ENCODE results near the gene NTNG2. TPM values are rescaled to one million over a fixed set of nuclear protein-coding genes. Genes with fewer than 3 reads are reported as not detected.

The NTNG2 gene
- total and polyA plus RNA-seq, 10 of the 15 experiments (the other 5 are each of a cell fraction or from before 2014, with no cell fraction given) = 0.37 to 0.79 (median 0.45) TPM; not detected in 6

- ChIA-PET POLR2A (no interaction called here), SMC1A (ENCODE audit: uncharacterized antibody, unreplicated experiment) (interaction anchor here (1.1 kb wide), 1 partner anchor 467 kb away, joined by 3 read pairs; no protein-coding TSS in a partner anchor), RAD21 (ENCODE audit: unreplicated experiment) (no interaction called here), CTCF (interaction anchor here (1.1 kb wide), 1 partner anchor 537 kb away, joined by 3 read pairs; no protein-coding TSS in a partner anchor)
- no peaks in the 10 kb centered on the region for H4K20me1 ChIP-seq (ENCODE audit: control insufficient read depth, insufficient read depth)
- intact Hi-C loops (cut with micrococcal nuclease; ENCODE audit: unreplicated experiment) (no loop called here), in situ Hi-C loops (cut with MboI) (loop anchor here (25.0 kb wide), 1 partner anchor 645 kb away; no protein-coding TSS in a partner anchor)
- FAIRE-seq (no peak), ATAC-seq (no peak), DNase-seq (ENCODE audit: low read depth, low spot score) (no peak)
- no peak overlapping the region for H3K9ac ChIP-seq (ENCODE audit: control insufficient read depth, insufficient read depth, low read length)
- no peak overlapping the region for H3K4me3 ChIP-seq
- H3K79me2 ChIP-seq (ENCODE audit: control insufficient read depth, insufficient read depth, low read length) = no peaks in the 10 kb centered on the region
- H3K27ac ChIP-seq (ENCODE audit: control insufficient read depth, insufficient read depth) = no peak overlapping the region
- H3K9me3 ChIP-seq (replicated peaks; ENCODE audit: control insufficient read depth, insufficient read depth, low read length) = no peaks in the 10 kb centered on the region
- no TSS peak for BruUV-seq (replicated peaks)
- no peaks in the 10 kb centered on the region for H3K4me1 ChIP-seq (ENCODE audit: control insufficient read depth, insufficient read depth, low read length)
- no peak overlapping the region for H2AFZ ChIP-seq (ENCODE audit: control insufficient read depth, low read depth, low read length)
- H3K27me3 ChIP-seq (replicated peaks in 1 of 2; ENCODE audit: control insufficient read depth in 2 of 2, insufficient read depth in 2 of 2, low read length in 1 of 2) = no peaks in the 10 kb centered on the region
- no peaks in the 10 kb centered on the region for H3K36me3 ChIP-seq (ENCODE audit: control insufficient read depth in 2 of 2, insufficient read depth in 2 of 2, low read length in 1 of 2)
- H3K4me2 ChIP-seq (ENCODE audit: control insufficient read depth, insufficient read depth) = no peak overlapping the region
- WGBS (ENCODE audit: insufficient coverage, insufficient replicate concordance, low lambda C conversion rate, missing lambda C conversion rate) = 7% methylated on average over 3 of the region's 3 CpGs
- TF ChIP-seq E4F1 (IDR thresholded peaks at IDR 0.05; ENCODE audit: borderline replicate concordance, partially characterized antibody) = no peak
- no peak for TF ChIP-seq YY1 (IDR thresholded peaks at IDR 0.05; ENCODE audit: low read depth, low read length)
- no peak for TF ChIP-seq ATF7 (IDR thresholded peaks at IDR 0.05; ENCODE audit: low read depth)
- TF ChIP-seq JUNB (IDR thresholded peaks at IDR 0.05) = no peak
- no peak for TF ChIP-seq MXI1 (IDR thresholded peaks at IDR 0.05; ENCODE audit: low read depth, low read length)
- TF ChIP-seq ZNF687 (IDR thresholded peaks at IDR 0.05) = no peak
- TF ChIP-seq FOXM1 (IDR thresholded peaks at IDR 0.05; ENCODE audit: low read depth, low read length) = no peak
- no peak for TF ChIP-seq PBX3 (IDR thresholded peaks at IDR 0.05; ENCODE audit: insufficient replicate concordance, low read depth, low read length)
- TF ChIP-seq SMARCA5 (IDR thresholded peaks at IDR 0.05) = no peak
- no peak for TF ChIP-seq ZBED1 (IDR thresholded peaks at IDR 0.05; ENCODE audit: borderline replicate concordance)
- TF ChIP-seq ZBTB4 (CRISPR knock-in tag; IDR thresholded peaks at IDR 0.05) = no peak
- no peak for TF ChIP-seq POLR2AphosphoS5 (IDR thresholded peaks at IDR 0.05; ENCODE audit: low read length)
- TF ChIP-seq MTA2 (IDR thresholded peaks at IDR 0.05; ENCODE audit: low read depth) = no peak
- TF ChIP-seq EZH2 (IDR thresholded peaks at IDR 0.05; ENCODE audit: borderline replicate concordance, control insufficient read depth, low read depth, low read length) = no peak
- TF ChIP-seq HDGF (IDR thresholded peaks at IDR 0.05) = no peak
Measured at GRCh38 chr9:132232522-132232921, 70.7 kb downstream of the NTNG2 start.
